GM23248 (cell line): ENCODE results near the gene RAB31. TPM values are rescaled to one million over a fixed set of nuclear protein-coding genes. Genes with fewer than 3 reads are reported as not detected.

ENCODE experiments used
- DNase-seq: peaks from one replicate; pipeline ENCODE4 v3.0.0-alpha.2; 2015
- H2AFZ ChIP-seq: fragments of 200-600 bp; sonication (generic); 2 replicates; pipeline ENCODE4 v1.6.1; 2016; ENCODE audit warnings: antibody characterized with exemption
- H3F3A ChIP-seq: fragments of 200-600 bp; sonication (generic); 2 replicates; pipeline ENCODE4 v1.6.1; 2016; ENCODE audit warnings: mild to moderate bottlenecking, antibody characterized with exemption, mixed run types; ENCODE audit not compliant: insufficient read depth
- H3K27ac ChIP-seq: fragments of 200-600 bp; sonication (generic); 2 replicates; pipeline ENCODE4 v1.5.1; 2016; ENCODE audit warnings: mild to moderate bottlenecking
- H3K27me3 ChIP-seq: fragments of 200-600 bp; sonication (generic); replicated peaks from 2 replicates; pipeline ENCODE4 v1.6.1; 2016; ENCODE audit warnings: mild to moderate bottlenecking; ENCODE audit not compliant: insufficient read depth
- H3K36me3 ChIP-seq: fragments of 200-600 bp; sonication (generic); 2 replicates; pipeline ENCODE4 v1.6.1; 2016; ENCODE audit warnings: low read depth, mild to moderate bottlenecking
- H3K4me1 ChIP-seq: fragments of 200-600 bp; sonication (generic); 2 replicates; pipeline ENCODE4 v1.6.1; 2016; ENCODE audit warnings: mild to moderate bottlenecking; ENCODE audit not compliant: insufficient read depth
- H3K4me2 ChIP-seq: fragments of 200-600 bp; sonication (generic); one replicate; pipeline ENCODE4 v1.6.1; 2016; ENCODE audit warnings: mild to moderate bottlenecking; ENCODE audit not compliant: unreplicated experiment
- H3K4me3 ChIP-seq: fragments of 200-600 bp; sonication (generic); 2 replicates; pipeline ENCODE4 v1.5.1; 2016; ENCODE audit warnings: mild to moderate bottlenecking
- H3K79me2 ChIP-seq: fragments of 200-600 bp; sonication (generic); 2 replicates; pipeline ENCODE4 v1.6.1; 2016; ENCODE audit warnings: mild to moderate bottlenecking; ENCODE audit not compliant: insufficient read depth
- H3K9ac ChIP-seq: fragments of 200-600 bp; sonication (generic); 2 replicates; pipeline ENCODE4 v1.6.1; 2016; ENCODE audit warnings: mild to moderate bottlenecking
- H3K9me2 ChIP-seq: fragments of 200-600 bp; sonication (generic); 2 replicates; pipeline ENCODE4 v1.6.1; 2016; ENCODE audit warnings: mixed run types, mild to moderate bottlenecking, moderate library complexity; ENCODE audit not compliant: insufficient read depth
- H3K9me3 ChIP-seq: fragments of 200-600 bp; sonication (generic); one replicate; pipeline ENCODE4 v1.6.1; 2017; ENCODE audit warnings: low read depth
- H4K20me1 ChIP-seq: fragments of 200-600 bp; sonication (generic); 2 replicates; pipeline ENCODE4 v1.6.0; 2016; ENCODE audit not compliant: insufficient read depth
- EZH2 ChIP-seq: fragments of 200-600 bp; sonication (generic); IDR thresholded peaks from 2 replicates; pipeline ENCODE4 v1.6.1; 2018; ENCODE audit warnings: antibody characterized with exemption, mild to moderate bottlenecking; ENCODE audit not compliant: insufficient read depth, poor library complexity, severe bottlenecking
- EZH2phosphoT487 ChIP-seq: fragments of 200-600 bp; sonication (generic); IDR thresholded peaks from 2 replicates; pipeline ENCODE4 v1.6.1; 2018; ENCODE audit warnings: antibody characterized with exemption, moderate library complexity, mild to moderate bottlenecking, low read depth; ENCODE audit not compliant: insufficient read depth
- WGBS, 2 experiments: methylation state at CpG; one replicate each; pipeline ENCODE4 v1.1.6; 2015 to 2017; ENCODE audit warnings: low lambda C conversion rate in 2 of 2, low coverage in 1 of 2; ENCODE audit errors: missing lambda C conversion rate in 2 of 2; 5-methylcytosine and 5-hydroxymethylcytosine counted together
- in situ Hi-C: fragments of 300-500 bp; cut with MboI; formaldehyde crosslinking; loops from 2 replicates; pipeline ENCODE4 v1.15.0; 2020
- polyA plus RNA-seq: library from polyadenylated mRNA; unstranded; fragments of >200 nt; fragmentation: Nextera tagmentation; extraction: Ambion mirVana; gene quantifications from 2 replicates; pipeline ENCODE4 v1.2.1, GENCODE V29; 2016
- total RNA-seq: library from RNA; depleted of rRNA; stranded (reverse); fragments of >200 nt; shearing (Covaris generic); gene quantifications from 2 replicates; pipeline ENCODE4 v1.2.3, GENCODE V29; 2014

Gene RAB31
- total and polyA plus RNA-seq, 2 experiments from 2014 or later: 49.2 to 144 TPM

- WGBS, 2 experiments: 92 to 93% methylated on average over 18 of the region's 18 CpGs
Observed at GRCh38 chr18:9849407-9850283, 141.5 kb downstream of the RAB31 start.

GRCh38 chr18:9850309-9850708 lies 142.2 kb downstream of the RAB31 start:
- Histone ChIP-seq H3K79me2 (no peaks in the 10 kb centered on the region), H3K4me1 (no peaks in the 10 kb centered on the region), H4K20me1 (no peaks in the 10 kb centered on the region), H3K9ac (no peak overlapping the region), H3F3A (no peaks in the 10 kb centered on the region; the same call in 1 of the 2 replicates), H2AFZ (no peak overlapping the region), H3K4me3 (no peak overlapping the region), H3K4me2 (no peak overlapping the region), H3K9me3 (no peaks in the 10 kb centered on the region), H3K27me3 (no peaks in the 10 kb centered on the region), H3K27ac (no peak overlapping the region), H3K9me2 (no peaks in the 10 kb centered on the region), H3K36me3 (peaks cover 10% of the 10 kb centered on the region; the same call in 1 of the 2 replicates)
- in situ Hi-C loops: no loop called here
- TF ChIP-seq EZH2 (no peak), EZH2phosphoT487 (no peak)
- 93 to 95% methylated on average over 3 of the region's 3 CpGs for WGBS, 2 experiments
- DNase-seq: no peak

More at GRCh38 chr18:9849407-9850283, 141.5 kb downstream of the RAB31 start:
- no peak for DNase-seq
- no peaks in the 10 kb centered on the region for H3K9me3 ChIP-seq
- H2AFZ ChIP-seq: no peak overlapping the region
- H3F3A ChIP-seq: no peaks in the 10 kb centered on the region; the same call in 1 of the 2 replicates
- H3K79me2 ChIP-seq: no peaks in the 10 kb centered on the region
- H3K27ac ChIP-seq: no peak overlapping the region
- in situ Hi-C loops: no loop called here
- H3K4me2 ChIP-seq: no peak overlapping the region
- no peaks in the 10 kb centered on the region for H4K20me1 ChIP-seq
- no peaks in the 10 kb centered on the region for H3K9me2 ChIP-seq
- H3K27me3 ChIP-seq: no peaks in the 10 kb centered on the region
- H3K36me3 ChIP-seq: peaks cover 10% of the 10 kb centered on the region; the same call in 1 of the 2 replicates
- no peak overlapping the region for H3K4me3 ChIP-seq
- no peaks in the 10 kb centered on the region for H3K4me1 ChIP-seq
- TF ChIP-seq EZH2 (no peak), EZH2phosphoT487 (no peak)
- H3K9ac ChIP-seq: no peak overlapping the region

DNA sequence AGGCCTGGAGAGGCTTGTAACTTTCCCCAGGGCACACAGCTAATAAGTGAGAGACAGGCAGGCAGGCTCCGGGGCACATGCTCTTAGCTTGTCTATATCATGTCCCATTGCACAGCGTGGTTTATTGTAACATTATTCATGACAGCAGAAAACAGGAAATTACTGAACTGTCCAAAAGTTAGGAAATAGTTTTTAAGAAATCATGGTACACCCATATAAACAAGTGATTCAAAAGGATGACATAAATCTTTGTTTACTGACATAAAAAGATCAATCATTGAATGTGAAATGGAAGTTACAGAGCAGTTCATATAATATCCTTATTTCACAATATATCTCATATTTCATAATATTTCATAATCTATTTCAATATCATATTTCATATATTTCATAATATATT lies 143.4 kb downstream of the RAB31 start:
- no peaks in the 10 kb centered on the region for H3K9me3 ChIP-seq
- H3K9me2 ChIP-seq: no peaks in the 10 kb centered on the region
- no peak overlapping the region for H3K4me2 ChIP-seq
- no peak for TF ChIP-seq EZH2phosphoT487
- TF ChIP-seq EZH2: no peak
- WGBS, 2 experiments: 68 to 91% methylated on average over 2 of the region's 2 CpGs
- H3K27ac ChIP-seq: no peak overlapping the region
- in situ Hi-C loops: no loop called here
- no peaks in the 10 kb centered on the region for H3K27me3 ChIP-seq
- no peak overlapping the region for H3K4me3 ChIP-seq
- H4K20me1 ChIP-seq: no peaks in the 10 kb centered on the region
- H2AFZ ChIP-seq: no peak overlapping the region
- no peaks in the 10 kb centered on the region; the same call in 1 of the 2 replicates for H3F3A ChIP-seq
- H3K9ac ChIP-seq: no peak overlapping the region
- DNase-seq: no peak
- H3K36me3 ChIP-seq: peaks cover 7% of the 10 kb centered on the region; the same call in 1 of the 2 replicates
- H3K79me2 ChIP-seq: no peaks in the 10 kb centered on the region
- no peaks in the 10 kb centered on the region for H3K4me1 ChIP-seq

- no peak for DNase-seq
- Histone ChIP-seq H3K9me3 (no peaks in the 10 kb centered on the region), H3F3A (no peaks in the 10 kb centered on the region; the same call in 1 of the 2 replicates), H4K20me1 (no peaks in the 10 kb centered on the region), H3K4me3 (no peak overlapping the region), H3K9ac (no peak overlapping the region), H3K27me3 (no peaks in the 10 kb centered on the region), H2AFZ (no peak overlapping the region), H3K79me2 (no peaks in the 10 kb centered on the region), H3K36me3 (peaks cover 4% of the 10 kb centered on the region; the same call in 1 of the 2 replicates), H3K4me2 (no peak overlapping the region), H3K27ac (no peak overlapping the region), H3K9me2 (no peaks in the 10 kb centered on the region), H3K4me1 (no peaks in the 10 kb centered on the region)
- no peak for TF ChIP-seq EZH2phosphoT487
- TF ChIP-seq EZH2: no peak
- WGBS, 2 experiments: 91 to 93% methylated on average over 5 of the region's 5 CpGs
- in situ Hi-C loops: no loop called here
Observed at GRCh38 chr18:9852266-9853081, 144.4 kb downstream of the RAB31 start.
